NCI-H2081 treated with DMSO at 0.1 percent for 48 hours (cell line): Measurements from ENCODE around the gene CCDC178.
"Not testable (repeated sequence)": the region's sequence is repeated elsewhere in the genome, so short reads cannot be mapped to it uniquely, and the experiment has no call there.

Source experiments
- DNase-seq: peaks from one replicate; lab custom pipeline; 2025; lab: John Stamatoyannopoulos, UW

CCDC178 gene

GRCh38 chr18:33356735-33357134 lies 83.8 kb downstream of the CCDC178 start:
- DNase-seq = no peak

DNA sequence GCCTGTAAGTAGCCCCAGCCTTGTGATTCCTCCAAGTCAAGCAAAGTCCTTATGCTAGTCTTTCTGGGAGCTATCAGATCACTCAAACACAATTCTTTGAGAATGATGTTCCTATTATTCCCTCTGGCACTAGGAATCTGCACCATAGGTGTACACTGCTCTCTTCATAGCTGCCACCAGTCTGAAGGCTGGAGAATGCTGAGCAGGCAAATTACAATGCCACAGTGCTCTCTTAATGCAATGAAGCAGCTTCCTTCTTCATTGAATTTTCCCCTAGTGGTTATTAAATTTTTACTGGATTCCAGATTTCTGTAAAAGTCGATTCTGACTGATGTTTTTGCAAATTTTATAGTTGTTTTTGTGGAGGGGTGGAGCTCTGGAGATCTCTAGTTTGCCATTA lies 84.8 kb downstream of the CCDC178 start:
- no peak for DNase-seq

- DNase-seq = peak; percentile 3
Observed at GRCh38 chr18:33355263-33355662, 85.3 kb downstream of the CCDC178 start.

- no peak for DNase-seq
Observed at GRCh38 chr18:33350256-33350655, 90.3 kb downstream of the CCDC178 start.

DNA sequence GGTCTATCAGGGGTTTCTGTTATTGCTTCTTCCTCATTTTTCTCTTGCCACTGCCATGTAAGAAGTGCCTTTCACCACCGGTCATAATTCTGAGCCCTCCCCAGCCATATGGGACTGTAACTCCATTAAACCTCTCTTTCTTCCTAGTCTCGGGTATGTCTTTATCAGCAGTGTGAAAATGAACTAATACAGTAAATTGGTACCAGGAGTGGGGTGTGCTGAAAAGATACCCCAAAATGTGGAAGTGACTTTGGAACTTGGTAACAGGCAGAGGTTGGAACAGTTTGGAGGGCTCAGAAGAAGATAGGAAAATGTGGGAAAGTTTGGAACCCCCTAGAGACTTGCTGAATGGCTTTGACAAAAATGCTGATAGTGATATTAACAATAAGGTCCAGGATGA lies 100.8 kb downstream of the CCDC178 start:
- not testable (repeated sequence) for DNase-seq

DNA sequence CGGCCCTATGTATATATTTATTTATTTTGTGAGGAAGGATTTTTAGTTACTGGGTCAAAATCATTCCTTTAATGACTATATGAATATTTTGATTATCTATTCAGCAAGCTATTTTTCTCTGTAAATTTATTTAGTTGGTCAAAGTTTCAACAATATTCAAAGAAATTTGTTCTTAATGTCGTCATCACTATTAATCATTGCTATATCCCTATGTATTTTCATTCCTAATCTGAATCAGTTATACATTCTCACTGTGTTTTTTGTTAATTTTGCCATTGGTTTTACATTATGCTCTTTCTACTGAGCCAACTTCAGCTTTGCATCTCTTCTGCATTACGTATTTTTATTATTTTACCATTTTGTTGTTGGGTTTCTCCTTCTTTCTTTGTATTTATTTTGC lies 105.7 kb downstream of the CCDC178 start:
- no peak for DNase-seq

GRCh38 chr18:33330711-33331110 lies 109.8 kb downstream of the CCDC178 start:
- no peak for DNase-seq

DNA sequence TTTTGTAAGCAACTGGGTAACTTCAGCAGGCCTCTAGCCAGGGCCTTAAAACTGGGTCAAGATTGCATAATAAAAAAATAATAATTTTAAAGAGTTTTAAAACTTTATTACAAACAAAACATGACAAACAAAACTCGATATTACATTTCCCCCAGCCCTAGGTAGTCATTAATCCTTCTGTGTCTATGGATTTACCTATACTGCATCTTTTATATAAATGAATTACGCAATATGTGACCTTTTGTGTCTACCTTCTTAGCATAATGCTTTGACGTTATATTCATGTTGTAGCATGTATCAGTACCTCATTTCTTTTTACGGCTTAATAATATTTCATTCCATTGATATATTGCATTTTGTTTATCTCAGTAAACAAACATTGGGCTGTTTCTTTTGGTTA lies 113.5 kb downstream of the CCDC178 start:
- no peak for DNase-seq

GRCh38 chr18:33317640-33318039 lies 122.9 kb downstream of the CCDC178 start:
- DNase-seq = no peak

DNA sequence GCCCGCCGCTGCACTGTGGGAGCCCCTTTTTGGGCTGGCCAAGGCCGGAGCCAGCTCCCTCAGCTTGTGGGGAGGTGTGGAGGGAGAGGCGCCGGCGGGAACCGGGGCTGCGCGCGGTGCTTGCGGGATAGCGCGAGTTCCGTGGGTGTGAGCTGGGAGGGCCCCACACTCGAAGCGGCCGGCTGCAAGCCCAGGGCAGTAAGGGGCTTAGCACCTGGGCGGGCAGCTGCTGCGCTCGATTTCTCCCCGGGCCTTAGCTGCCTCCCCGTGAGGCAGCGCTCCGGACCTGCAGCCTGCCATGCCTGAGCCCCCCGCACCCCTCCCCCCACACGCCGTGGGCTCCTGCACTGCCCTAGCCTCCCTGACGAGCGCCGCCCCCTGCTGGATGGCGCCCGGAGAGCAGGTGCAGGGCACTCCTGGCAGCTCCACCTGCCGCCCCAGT lies 124.4 kb downstream of the CCDC178 start:
- DNase-seq = no peak

GRCh38 chr18:33307520-33307919 lies 133.0 kb downstream of the CCDC178 start:
- no peak for DNase-seq

DNA sequence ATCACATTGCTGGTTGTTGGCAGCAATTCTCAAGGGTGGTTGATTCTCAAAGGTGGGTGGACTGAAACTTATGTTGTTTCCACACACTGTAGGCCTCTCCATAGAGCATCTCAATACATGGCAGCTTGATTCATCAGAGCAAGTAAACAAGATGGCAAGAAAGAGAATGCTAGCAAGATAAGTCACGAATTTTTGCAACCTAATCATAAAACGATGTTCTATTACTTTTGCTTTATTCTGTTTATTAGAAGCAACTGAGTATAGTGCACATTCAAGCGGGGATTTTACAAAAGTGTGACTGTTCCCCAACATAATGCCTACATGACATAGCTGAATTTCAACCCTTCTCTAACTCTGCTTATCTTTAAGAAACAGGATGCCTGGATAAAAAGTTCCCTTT lies 136.2 kb downstream of the CCDC178 start:
- no peak for DNase-seq

DNA sequence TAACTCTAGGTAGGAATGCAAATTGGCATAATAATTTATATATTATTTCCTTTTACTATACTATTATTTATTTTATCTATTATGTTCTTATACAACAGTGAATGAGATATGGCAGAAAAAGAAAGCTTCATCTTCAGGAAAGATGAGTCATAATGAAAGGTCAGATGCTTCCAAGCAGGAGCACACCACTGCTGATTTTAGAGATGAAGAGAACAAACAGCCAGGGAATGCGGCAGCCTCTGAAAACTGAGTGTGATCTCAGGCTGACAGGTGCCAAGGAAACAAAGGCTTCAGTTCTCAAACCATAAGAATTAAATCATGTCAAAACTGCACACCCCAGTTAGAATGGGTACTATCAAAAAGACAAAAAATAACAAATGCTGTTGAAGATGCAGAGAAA lies 149.0 kb downstream of the CCDC178 start:
- DNase-seq = no peak

DNA sequence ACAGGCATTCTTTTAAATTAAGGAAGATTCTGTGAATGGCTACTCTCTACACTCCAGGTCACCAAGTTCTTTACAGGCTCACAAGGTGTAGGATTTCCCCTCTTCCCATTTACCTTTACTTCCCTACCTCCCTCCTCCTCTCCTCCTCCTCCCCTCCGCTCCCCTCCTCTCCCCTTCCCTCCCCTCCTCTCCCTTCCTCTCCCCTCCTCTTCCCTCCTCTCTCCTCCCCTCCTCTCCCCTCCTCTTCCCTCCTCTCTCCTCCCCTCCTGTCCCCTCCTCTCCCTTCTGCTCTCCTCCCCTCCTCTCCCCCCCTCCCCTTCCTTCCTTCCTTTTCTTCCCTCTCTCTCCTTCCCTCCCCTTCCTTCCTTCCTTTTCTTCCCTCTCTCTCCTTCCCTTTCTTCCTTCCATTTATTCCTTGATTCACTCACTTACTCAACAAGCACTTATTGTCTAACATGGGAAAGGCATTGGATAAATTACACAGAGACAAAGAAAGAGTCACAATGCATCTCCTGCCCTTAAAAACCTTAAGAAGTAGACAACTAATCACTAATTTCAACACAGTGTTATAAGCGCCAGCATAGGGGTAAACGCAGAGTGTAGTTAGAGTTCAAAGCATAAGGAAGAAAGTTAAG lies 152.3 kb downstream of the CCDC178 start:
- no peak for DNase-seq

- no peak for DNase-seq
Observed at GRCh38 chr18:33282709-33283333, 157.7 kb downstream of the CCDC178 start.

GRCh38 chr18:33282142-33282541 lies 158.4 kb downstream of the CCDC178 start:
- no peak for DNase-seq

- DNase-seq = no peak
Observed at GRCh38 chr18:33277431-33277830, 163.1 kb downstream of the CCDC178 start.

DNA sequence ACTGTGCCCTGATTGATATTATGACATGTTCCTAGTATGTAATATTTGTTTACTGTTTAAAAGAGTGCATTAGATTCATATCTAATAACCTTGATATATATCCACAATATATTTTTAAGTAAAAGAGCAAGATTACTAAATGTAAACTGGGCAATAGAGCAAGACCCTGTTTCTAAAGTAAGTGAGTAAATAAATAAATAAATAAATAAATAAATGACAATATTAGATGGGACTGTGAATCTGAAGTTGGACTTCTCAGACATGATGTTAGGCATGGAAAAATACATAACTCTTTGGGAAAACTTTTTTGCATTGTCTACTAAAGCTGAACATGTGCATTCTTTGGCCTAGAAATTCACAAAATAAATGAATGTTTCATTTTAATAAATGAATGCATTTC lies 164.7 kb downstream of the CCDC178 start:
- no peak for DNase-seq

GRCh38 chr18:33270297-33270696 lies 170.2 kb downstream of the CCDC178 start:
- no peak for DNase-seq

- DNase-seq = no peak
Observed at GRCh38 chr18:33269223-33269622, 171.3 kb downstream of the CCDC178 start.

DNA sequence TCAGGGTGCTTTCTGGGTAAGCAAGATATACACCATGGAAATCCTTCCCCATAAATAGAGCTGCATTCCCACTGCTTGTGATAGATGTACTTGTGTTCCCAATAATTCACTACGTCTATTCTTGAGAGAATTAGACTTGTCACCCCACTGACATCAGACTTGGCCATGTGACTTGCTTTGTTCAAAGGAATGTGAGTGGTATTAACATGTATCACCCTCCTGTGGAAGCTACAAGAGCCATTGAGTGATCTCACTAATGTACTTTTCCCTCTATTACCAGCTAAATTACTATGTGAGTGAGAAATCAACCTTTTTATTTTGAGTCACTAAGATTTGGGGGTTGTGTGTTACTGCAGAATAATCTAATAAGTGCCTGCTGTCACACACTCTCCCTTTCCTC lies 176.0 kb downstream of the CCDC178 start:
- no peak for DNase-seq

DNA sequence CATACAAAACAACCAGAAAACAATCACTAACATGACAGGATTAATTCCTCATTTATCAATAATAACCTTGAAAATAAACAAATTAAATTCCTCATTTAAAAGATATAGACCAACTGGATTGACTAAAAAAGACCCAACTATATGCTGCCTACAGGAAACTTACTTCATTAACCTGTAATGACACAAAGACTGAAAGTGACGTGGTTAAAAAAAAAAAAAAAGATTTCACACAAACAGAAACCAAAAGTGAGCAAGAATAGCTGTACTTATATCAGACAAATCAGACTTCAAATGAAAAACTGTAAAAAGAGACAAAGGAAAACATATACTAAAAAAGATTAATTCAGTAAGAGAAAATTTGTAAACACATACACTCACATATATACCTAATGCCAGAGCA lies 201.2 kb downstream of the CCDC178 start:
- DNase-seq = no peak

DNA sequence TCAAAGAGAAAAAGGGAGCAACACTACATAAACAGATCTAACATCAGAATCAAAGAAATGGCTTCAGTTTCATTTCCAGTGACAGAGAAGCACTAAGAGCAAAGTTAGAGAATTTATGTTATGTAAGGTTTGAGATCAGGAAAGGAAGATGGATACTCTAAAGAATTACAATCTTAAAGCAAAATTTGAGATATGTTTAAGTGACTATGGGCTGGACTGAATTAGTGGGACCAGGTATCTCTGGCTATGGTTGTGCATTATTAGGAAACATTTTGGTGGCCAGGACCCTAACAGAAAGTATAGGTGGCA lies 208.2 kb downstream of the CCDC178 start:
- DNase-seq = no peak
